Measurements from ENCODE around the gene TNF.
"Not testable (repeated sequence)": the region's sequence is repeated elsewhere in the genome, so short reads cannot be mapped to it uniquely, and the experiment has no call there.

The TNF gene

DNA sequence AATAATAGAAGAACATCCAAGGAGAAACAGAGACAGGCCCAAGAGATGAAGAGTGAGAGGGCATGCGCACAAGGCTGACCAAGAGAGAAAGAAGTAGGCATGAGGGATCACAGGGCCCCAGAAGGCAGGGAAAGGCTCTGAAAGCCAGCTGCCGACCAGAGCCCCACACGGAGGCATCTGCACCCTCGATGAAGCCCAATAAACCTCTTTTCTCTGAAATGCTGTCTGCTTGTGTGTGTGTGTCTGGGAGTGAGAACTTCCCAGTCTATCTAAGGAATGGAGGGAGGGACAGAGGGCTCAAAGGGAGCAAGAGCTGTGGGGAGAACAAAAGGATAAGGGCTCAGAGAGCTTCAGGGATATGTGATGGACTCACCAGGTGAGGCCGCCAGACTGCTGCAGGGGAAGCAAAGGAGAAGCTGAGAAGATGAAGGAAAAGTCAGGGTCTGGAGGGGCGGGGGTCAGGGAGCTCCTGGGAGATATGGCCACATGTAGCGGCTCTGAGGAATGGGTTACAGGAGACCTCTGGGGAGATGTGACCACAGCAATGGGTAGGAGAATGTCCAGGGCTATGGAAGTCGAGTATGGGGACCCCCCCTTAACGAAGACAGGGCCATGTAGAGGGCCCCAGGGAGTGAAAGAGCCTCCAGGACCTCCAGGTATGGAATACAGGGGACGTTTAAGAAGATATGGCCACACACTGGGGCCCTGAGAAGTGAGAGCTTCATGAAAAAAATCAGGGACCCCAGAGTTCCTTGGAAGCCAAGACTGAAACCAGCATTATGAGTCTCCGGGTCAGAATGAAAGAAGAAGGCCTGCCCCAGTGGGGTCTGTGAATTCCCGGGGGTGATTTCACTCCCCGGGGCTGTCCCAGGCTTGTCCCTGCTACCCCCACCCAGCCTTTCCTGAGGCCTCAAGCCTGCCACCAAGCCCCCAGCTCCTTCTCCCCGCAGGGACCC is 981 bp upstream of the TNF start:
- DNase-seq: no peak

GRCh38 chr6:31575952-31576685 is 754 bp downstream of the TNF start:
- no peak for DNase-seq

GRCh38 chr6:31576897-31577578 is 1.7 kb downstream of the TNF start:
- no peak for DNase-seq

- DNase-seq: no peak
These were observed 2.2 kb downstream of the TNF start for GRCh38 chr6:31577579-31577966.

GRCh38 chr6:31578184-31579118 is 3.1 kb downstream of the TNF start:
- no peak for DNase-seq

DNA sequence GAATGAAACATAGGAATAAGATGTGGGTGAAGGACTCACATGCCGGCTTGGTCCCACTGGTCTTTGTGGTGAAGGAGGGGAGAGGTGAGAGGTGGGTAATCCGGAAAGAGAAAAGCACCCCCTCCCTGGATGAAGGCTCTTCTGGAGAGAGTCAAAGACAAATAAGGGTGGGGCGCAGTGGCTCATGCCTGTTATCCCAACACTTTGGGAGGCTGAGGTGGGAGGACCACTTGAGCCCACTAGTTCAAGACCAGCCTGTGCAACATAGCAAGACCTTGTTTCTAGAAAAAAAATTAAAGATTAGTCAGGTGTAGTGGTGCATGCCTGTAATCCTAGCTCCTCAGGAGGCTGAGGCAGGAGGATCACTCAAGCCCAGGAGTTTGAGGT is 3.7 kb downstream of the TNF start:
- DNase-seq: no peak

GRCh38 chr6:31579546-31580437 is 4.4 kb downstream of the TNF start:
- no peak for DNase-seq

DNA sequence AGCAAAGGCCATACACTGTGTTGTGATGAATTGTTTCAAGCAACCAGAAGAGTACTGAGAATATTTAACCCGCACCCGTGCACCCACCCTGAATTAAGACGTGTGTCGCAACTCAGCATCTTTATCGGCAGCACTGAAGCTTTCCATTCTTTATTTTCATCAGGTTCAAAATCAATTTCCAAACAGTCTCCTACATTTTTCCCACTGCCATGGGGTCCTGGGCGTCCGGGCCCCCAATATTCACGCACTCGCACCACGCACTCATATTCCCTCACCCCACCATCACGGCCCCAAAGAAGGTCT is 5.0 kb downstream of the TNF start:
- no peak for DNase-seq

GRCh38 chr6:31580807-31581433 is 5.6 kb downstream of the TNF start:
- DNase-seq: no peak

- no peak for DNase-seq
These were observed 6.3 kb downstream of the TNF start for GRCh38 chr6:31581434-31582229.

GRCh38 chr6:31582230-31582643 is 6.9 kb downstream of the TNF start, which contains the start of gene LTB:
LTB (minus strand) TSS chr6:31582424; CDS start chr6:31582417, 7 bp downstream.
- no peak for DNase-seq

- no peak for DNase-seq
These were observed 10.1 kb downstream of the TNF start for GRCh38 chr6:31585491-31585890.

DNA sequence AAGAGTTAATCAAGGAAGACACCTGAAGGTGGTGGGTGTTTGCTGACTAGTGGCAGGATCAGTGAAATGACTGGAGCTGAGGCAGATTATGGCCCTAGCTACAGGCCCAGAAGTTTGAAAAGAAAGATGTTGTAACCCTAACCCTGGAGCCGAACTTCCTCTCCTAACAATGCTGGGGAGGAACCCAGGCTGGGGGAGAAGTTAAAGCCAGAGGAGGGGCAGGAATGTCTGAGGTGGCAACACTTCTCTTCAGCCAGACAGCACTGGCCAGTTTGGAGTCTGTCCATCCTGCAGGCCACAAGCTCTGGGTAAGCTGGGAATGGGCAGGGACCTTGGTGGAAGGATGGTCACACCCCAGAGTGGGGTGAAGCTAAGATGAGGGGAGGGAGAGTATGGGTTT is 10.6 kb downstream of the TNF start, which contains the start of gene LST1:
TSS of gene LST1 (plus strand) at position 270 of the 400 bp plus-strand sequence. CDS start 1,023 bp downstream, outside the sequence.
- no peak for DNase-seq

- DNase-seq: no peak
These were observed 11.4 kb downstream of the TNF start for GRCh38 chr6:31586599-31587281.

GRCh38 chr6:31587791-31588777 is 12.7 kb downstream of the TNF start:
- DNase-seq: no peak

DNA sequence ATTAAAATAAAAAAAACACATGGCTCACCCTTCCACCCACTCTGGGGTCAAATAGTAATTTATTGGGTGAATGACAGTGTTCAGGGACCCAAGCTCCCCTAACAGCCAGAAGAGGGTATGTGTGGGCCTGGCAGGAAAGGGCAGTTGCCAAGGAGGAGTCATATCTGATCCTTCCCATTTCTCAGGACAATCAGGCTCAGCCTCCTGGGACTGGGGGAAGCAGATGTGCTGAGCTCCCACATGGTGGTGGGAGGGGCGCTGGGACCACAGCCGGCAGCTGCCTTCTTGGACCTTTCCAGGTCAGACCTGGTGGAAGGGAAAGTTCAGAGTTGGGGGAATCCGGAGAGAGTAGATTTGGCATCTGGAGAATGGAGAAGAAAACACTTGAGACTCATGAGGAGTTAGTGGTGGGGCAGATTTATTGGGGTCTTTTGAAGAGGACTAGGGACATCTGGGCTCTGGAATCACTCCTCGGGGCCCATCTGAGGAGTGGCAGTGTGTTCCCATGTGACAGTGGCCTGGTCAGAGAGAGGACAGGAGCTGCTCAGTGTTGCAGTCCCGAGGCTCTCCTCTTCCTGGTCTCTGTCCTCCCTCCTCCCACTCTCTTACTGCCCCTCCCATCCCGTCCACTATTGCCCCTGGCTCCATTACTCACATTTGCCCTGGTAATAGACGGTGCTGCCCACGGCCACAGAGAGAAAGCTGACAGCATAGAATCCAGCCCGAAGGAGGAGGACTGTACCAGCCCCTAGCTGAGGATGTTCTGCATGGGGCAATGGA is 13.7 kb downstream of the TNF start:
- no peak for DNase-seq

- not testable (repeated sequence) for DNase-seq
These were observed 15.3 kb downstream of the TNF start for GRCh38 chr6:31590691-31591090.
